ENCODE measurements around the gene CFDP1.

The CFDP1 gene

GRCh38 chr16:75317532-75317931 is 115.8 kb downstream of the CFDP1 start:
- H3K36me3 Mint-ChIP-seq = peaks cover 12% of the 10 kb centered on the region
- H3K27me3 Mint-ChIP-seq = no peaks in the 10 kb centered on the region
- no peak overlapping the region for H3K4me3 Mint-ChIP-seq
- H3K4me1 Mint-ChIP-seq (ENCODE audit: low read depth) = peaks cover 28% of the 10 kb centered on the region
- H3K9me3 Mint-ChIP-seq (ENCODE audit: low read depth) = no peaks in the 10 kb centered on the region
- H3K27ac Mint-ChIP-seq = no peak overlapping the region

DNA sequence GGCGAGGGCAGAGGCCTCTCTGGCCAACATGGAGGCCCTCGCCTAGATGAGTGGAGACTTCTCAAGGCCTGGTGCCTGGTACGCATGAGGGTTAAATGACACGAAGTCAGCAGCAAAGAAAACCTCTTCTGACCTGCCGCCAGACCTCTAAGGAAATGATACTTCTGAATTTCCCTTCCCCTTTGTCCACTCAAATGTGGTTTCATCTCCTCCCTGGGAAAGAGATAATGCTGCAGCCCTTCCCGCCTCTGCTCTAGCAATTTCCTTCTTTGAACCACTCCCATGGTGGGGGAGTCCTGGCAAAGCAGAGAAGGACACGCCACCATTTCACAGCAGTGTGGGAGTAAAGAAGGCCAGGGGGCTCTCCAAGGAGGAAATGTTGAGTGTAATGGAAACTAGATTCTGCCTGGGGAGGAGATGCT is 116.2 kb downstream of the CFDP1 start:
- peaks cover 12% of the 10 kb centered on the region for H3K36me3 Mint-ChIP-seq
- no peaks in the 10 kb centered on the region for H3K9me3 Mint-ChIP-seq (ENCODE audit: low read depth)
- H3K4me3 Mint-ChIP-seq = no peak overlapping the region
- H3K27me3 Mint-ChIP-seq = no peaks in the 10 kb centered on the region
- H3K4me1 Mint-ChIP-seq (ENCODE audit: low read depth) = peaks cover 28% of the 10 kb centered on the region
- no peak overlapping the region for H3K27ac Mint-ChIP-seq

- Mint-ChIP-seq H3K4me3 (no peak overlapping the region), H3K27ac (no peak overlapping the region), H3K36me3 (peaks cover 13% of the 10 kb centered on the region), H3K9me3 (ENCODE audit: low read depth) (no peaks in the 10 kb centered on the region), H3K4me1 (ENCODE audit: low read depth) (peaks cover 21% of the 10 kb centered on the region), H3K27me3 (no peaks in the 10 kb centered on the region)
Measured at GRCh38 chr16:75315539-75316306, 117.6 kb downstream of the CFDP1 start.

DNA sequence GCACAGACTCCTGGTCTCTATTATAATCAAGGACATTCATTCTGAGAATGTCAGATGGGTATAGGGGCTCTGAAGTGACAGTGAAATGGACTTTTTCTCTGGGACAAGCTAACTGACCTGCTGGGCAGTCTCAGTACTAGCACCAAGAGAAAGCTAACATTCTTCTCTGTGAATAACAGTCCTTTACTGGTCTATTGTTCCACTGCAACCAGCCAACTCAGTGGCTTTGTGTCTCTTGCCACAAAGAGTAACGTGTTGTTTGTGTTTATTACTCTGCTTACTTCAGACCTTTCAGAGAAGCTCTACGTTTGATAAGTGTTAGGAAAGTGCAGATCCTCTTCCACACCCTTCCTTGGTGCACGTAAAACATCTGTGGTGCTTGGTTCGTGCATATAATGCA is 120.4 kb downstream of the CFDP1 start:
- H3K27ac Mint-ChIP-seq = no peak overlapping the region
- H3K4me3 Mint-ChIP-seq = no peak overlapping the region
- H3K4me1 Mint-ChIP-seq (ENCODE audit: low read depth) = peaks cover 7% of the 10 kb centered on the region
- H3K36me3 Mint-ChIP-seq = peaks cover 27% of the 10 kb centered on the region
- no peaks in the 10 kb centered on the region for H3K27me3 Mint-ChIP-seq
- no peaks in the 10 kb centered on the region for H3K9me3 Mint-ChIP-seq (ENCODE audit: low read depth)

GRCh38 chr16:75311383-75311938 is 121.8 kb downstream of the CFDP1 start:
- no peak overlapping the region for H3K27ac Mint-ChIP-seq
- peaks cover 27% of the 10 kb centered on the region for H3K36me3 Mint-ChIP-seq
- H3K9me3 Mint-ChIP-seq (ENCODE audit: low read depth) = no peaks in the 10 kb centered on the region
- no peaks in the 10 kb centered on the region for H3K27me3 Mint-ChIP-seq
- H3K4me1 Mint-ChIP-seq (ENCODE audit: low read depth) = peaks cover 10% of the 10 kb centered on the region
- no peak overlapping the region for H3K4me3 Mint-ChIP-seq

GRCh38 chr16:75310541-75310940 is 122.8 kb downstream of the CFDP1 start:
- Mint-ChIP-seq H3K4me3 (no peak overlapping the region), H3K27me3 (no peaks in the 10 kb centered on the region), H3K4me1 (ENCODE audit: low read depth) (peaks cover 19% of the 10 kb centered on the region), H3K9me3 (ENCODE audit: low read depth) (no peaks in the 10 kb centered on the region), H3K36me3 (peaks cover 23% of the 10 kb centered on the region), H3K27ac (no peak overlapping the region)

- H3K27me3 Mint-ChIP-seq = no peaks in the 10 kb centered on the region
- H3K36me3 Mint-ChIP-seq = peaks cover 26% of the 10 kb centered on the region
- H3K4me1 Mint-ChIP-seq (ENCODE audit: low read depth) = peaks cover 25% of the 10 kb centered on the region
- H3K9me3 Mint-ChIP-seq (ENCODE audit: low read depth) = no peaks in the 10 kb centered on the region
- peak overlapping the region; percentile 7 for H3K27ac Mint-ChIP-seq
- no peak overlapping the region for H3K4me3 Mint-ChIP-seq
Measured at GRCh38 chr16:75309899-75310430, 123.3 kb downstream of the CFDP1 start.

DNA sequence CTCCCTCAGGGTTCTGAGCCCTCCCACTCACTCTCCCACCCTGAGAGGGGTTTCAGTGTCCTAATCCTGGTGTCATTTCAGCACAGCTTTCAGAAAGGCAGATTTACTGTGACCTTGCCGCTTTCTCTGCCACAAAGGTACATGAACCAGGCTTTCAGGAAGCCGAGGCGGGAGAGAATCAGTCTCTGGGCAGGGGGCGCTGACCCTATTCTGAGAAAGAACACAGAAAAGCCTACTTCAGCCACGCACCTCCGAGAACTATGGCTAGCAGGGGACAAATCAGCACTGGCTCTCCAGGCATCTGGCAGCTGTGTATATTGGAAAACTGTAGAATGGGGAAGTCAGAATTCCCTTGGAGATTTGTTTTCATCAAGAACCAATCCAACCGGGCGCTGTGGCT is 124.1 kb downstream of the CFDP1 start:
- Mint-ChIP-seq H3K27ac (no peak overlapping the region), H3K4me1 (ENCODE audit: low read depth) (peaks cover 29% of the 10 kb centered on the region), H3K27me3 (no peaks in the 10 kb centered on the region), H3K9me3 (ENCODE audit: low read depth) (no peaks in the 10 kb centered on the region), H3K36me3 (peaks cover 27% of the 10 kb centered on the region), H3K4me3 (no peak overlapping the region)

GRCh38 chr16:75308011-75308410 is 125.3 kb downstream of the CFDP1 start:
- Mint-ChIP-seq H3K27ac (no peak overlapping the region), H3K36me3 (peaks cover 29% of the 10 kb centered on the region)

DNA sequence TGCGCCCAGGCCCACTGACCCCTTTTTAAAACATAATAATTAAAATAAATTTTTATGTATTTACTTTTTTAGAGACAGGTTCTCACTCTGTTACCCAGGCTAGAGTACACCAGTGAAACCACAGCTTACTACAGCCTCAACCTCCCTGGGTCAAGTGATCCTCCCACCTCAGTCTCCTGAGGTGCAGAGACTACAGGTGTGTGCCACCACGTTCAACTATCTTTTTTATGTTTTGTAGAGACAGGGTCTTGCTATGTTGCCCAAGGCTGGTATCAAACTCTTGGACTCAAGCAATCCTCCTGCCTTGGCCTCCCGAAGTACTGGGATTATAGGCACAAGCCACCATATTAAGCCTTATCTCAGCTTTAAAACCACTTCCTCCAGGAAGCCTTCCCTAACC is 125.8 kb downstream of the CFDP1 start:
- peaks cover 29% of the 10 kb centered on the region for H3K4me1 Mint-ChIP-seq (ENCODE audit: low read depth)
- no peaks in the 10 kb centered on the region for H3K27me3 Mint-ChIP-seq
- H3K36me3 Mint-ChIP-seq = peaks cover 29% of the 10 kb centered on the region
- no peaks in the 10 kb centered on the region for H3K9me3 Mint-ChIP-seq (ENCODE audit: low read depth)
- H3K27ac Mint-ChIP-seq = no peak overlapping the region
- no peak overlapping the region for H3K4me3 Mint-ChIP-seq

More at GRCh38 chr16:75308011-75308410, 125.3 kb downstream of the CFDP1 start:
- Mint-ChIP-seq H3K9me3 (ENCODE audit: low read depth) (no peaks in the 10 kb centered on the region), H3K27me3 (no peaks in the 10 kb centered on the region), H3K4me1 (ENCODE audit: low read depth) (peaks cover 29% of the 10 kb centered on the region), H3K4me3 (no peak overlapping the region)

DNA sequence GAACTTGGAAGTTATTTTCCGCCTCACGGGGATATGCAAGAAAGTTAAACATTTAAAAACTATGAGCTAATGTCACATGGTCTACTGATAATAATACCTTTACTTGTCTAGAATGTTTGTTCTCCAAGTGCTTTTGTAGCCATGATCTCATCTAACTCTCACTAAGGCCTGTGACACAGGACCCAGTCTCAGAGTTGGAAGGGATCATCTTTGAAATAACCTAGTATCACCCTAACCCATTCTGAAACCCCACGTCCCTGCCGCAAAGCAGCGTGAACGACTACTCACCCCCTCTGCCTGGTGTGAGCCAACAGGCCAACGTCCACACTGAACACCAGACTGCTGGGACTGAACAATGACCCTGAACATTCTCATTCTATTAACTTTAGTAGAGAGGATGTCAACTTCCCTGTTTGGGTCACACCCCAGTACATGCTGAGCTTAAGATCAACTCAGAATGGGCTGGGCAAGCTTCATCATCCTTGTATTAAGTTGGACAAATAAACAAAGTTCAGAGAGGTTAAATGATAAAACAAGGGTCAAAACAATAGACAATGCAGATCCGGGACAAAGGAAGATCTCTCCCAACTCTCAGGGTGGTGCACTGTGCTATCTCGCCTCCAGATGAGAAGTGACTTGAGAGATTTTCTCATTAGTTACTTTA is 127.1 kb downstream of the CFDP1 start:
- Mint-ChIP-seq H3K36me3 (peaks cover 35% of the 10 kb centered on the region), H3K27me3 (no peaks in the 10 kb centered on the region), H3K27ac (peak overlapping the region; percentile 78), H3K4me3 (no peak overlapping the region), H3K9me3 (ENCODE audit: low read depth) (no peaks in the 10 kb centered on the region), H3K4me1 (ENCODE audit: low read depth) (peaks cover 29% of the 10 kb centered on the region)

- Mint-ChIP-seq H3K4me1 (ENCODE audit: low read depth) (peaks cover 29% of the 10 kb centered on the region), H3K27ac (peak overlapping the region; percentile 78), H3K9me3 (ENCODE audit: low read depth) (no peaks in the 10 kb centered on the region), H3K36me3 (peaks cover 36% of the 10 kb centered on the region), H3K27me3 (no peaks in the 10 kb centered on the region), H3K4me3 (peak overlapping the region; percentile 58)
Measured at GRCh38 chr16:75305364-75306098, 127.8 kb downstream of the CFDP1 start.

- H3K27me3 Mint-ChIP-seq = no peaks in the 10 kb centered on the region
- H3K4me1 Mint-ChIP-seq (ENCODE audit: low read depth) = peaks cover 29% of the 10 kb centered on the region
- peak overlapping the region; percentile 58 for H3K4me3 Mint-ChIP-seq
- H3K27ac Mint-ChIP-seq = peak overlapping the region; percentile 74
- H3K9me3 Mint-ChIP-seq (ENCODE audit: low read depth) = no peaks in the 10 kb centered on the region
- peaks cover 34% of the 10 kb centered on the region for H3K36me3 Mint-ChIP-seq
Measured at GRCh38 chr16:75304521-75305363, 128.6 kb downstream of the CFDP1 start.

GRCh38 chr16:75301804-75302203 is 131.5 kb downstream of the CFDP1 start:
- peaks cover 22% of the 10 kb centered on the region for H3K4me1 Mint-ChIP-seq (ENCODE audit: low read depth)
- H3K27me3 Mint-ChIP-seq = no peaks in the 10 kb centered on the region
- peaks cover 37% of the 10 kb centered on the region for H3K36me3 Mint-ChIP-seq
- no peaks in the 10 kb centered on the region for H3K9me3 Mint-ChIP-seq (ENCODE audit: low read depth)
- no peak overlapping the region for H3K27ac Mint-ChIP-seq
- H3K4me3 Mint-ChIP-seq = no peak overlapping the region
